Muscle of leg (tissue), 11 donors: ENCODE results near the gene UBP1. TPM values are rescaled to one million over a fixed set of nuclear protein-coding genes. Genes with fewer than 3 reads are reported as not detected.

Source experiments
- DNase-seq: peaks from one replicate; pipeline ENCODE4 v3.0.0; 2013
- H3K27ac ChIP-seq: one replicate; pipeline ENCODE4 v1.5.1; 2013; ENCODE audit warnings: mild to moderate bottlenecking, low read length, control low read depth
- H3K27me3 ChIP-seq: one replicate; pipeline ENCODE4 v1.6.1; 2013; ENCODE audit warnings: low read length; ENCODE audit not compliant: control insufficient read depth, insufficient read depth
- H3K36me3 ChIP-seq: one replicate; pipeline ENCODE4 v1.6.1; 2013; ENCODE audit warnings: low read length; ENCODE audit not compliant: control insufficient read depth, insufficient read depth
- H3K4me1 ChIP-seq: one replicate; pipeline ENCODE4 v1.6.1; 2013; ENCODE audit warnings: low read length; ENCODE audit not compliant: control insufficient read depth, insufficient read depth
- H3K4me3 ChIP-seq: one replicate; pipeline ENCODE4 v1.5.1; 2013; ENCODE audit warnings: low read length, control low read depth
- H3K9me3 ChIP-seq: replicated peaks from 2 replicates; pipeline ENCODE4 v1.6.1; 2013; ENCODE audit warnings: low read depth, low read length; ENCODE audit not compliant: control insufficient read depth
- WGBS: methylation state at CpG from one replicate; pipeline ENCODE4 v1.1.5; 2013; ENCODE audit warnings: missing lambda C conversion rate; ENCODE audit not compliant: insufficient coverage; 5-methylcytosine and 5-hydroxymethylcytosine counted together
- polyA plus RNA-seq, 8 donors: library from polyadenylated mRNA; unstranded; fragments of 120-200 nt; gene quantifications; one replicate each; pipeline versions ENCODE4 v1.2.1 to v1.2.3, GENCODE V29; 2013; ENCODE audit warnings: inconsistent platforms in 1 of 8, low replicate concordance in 1 of 8; ENCODE audit not compliant: insufficient read length in 8 of 8, insufficient read depth in 1 of 8
- total RNA-seq: library from RNA; stranded (reverse); fragments of 120-200 nt; gene quantifications from one replicate; pipeline ENCODE4 v1.2.4, GENCODE V29; 2013

Gene UBP1
- total and polyA plus RNA-seq, 9 donors: 24.6 to 56.9 (median 47.0) TPM

GRCh38 chr3:33394403-33395054 lies 45.7 kb downstream of the UBP1 start:
- WGBS: 100% methylated on average over 1 of the region's 1 CpG
- peaks cover 58% of the 10 kb centered on the region for H3K36me3 ChIP-seq
- H3K27ac ChIP-seq: no peak overlapping the region
- H3K4me3 ChIP-seq: no peak overlapping the region
- no peaks in the 10 kb centered on the region for H3K4me1 ChIP-seq
- H3K27me3 ChIP-seq: no peaks in the 10 kb centered on the region
- DNase-seq: no peak
- no peaks in the 10 kb centered on the region for H3K9me3 ChIP-seq

- 80% methylated on average over 2 of the region's 4 CpGs for WGBS
Measured at GRCh38 chr3:33392703-33393125, 47.5 kb downstream of the UBP1 start.

GRCh38 chr3:33392144-33392543 lies 48.1 kb downstream of the UBP1 start:
- H3K36me3 ChIP-seq: peaks cover 52% of the 10 kb centered on the region
- no peaks in the 10 kb centered on the region for H3K9me3 ChIP-seq
- no peak overlapping the region for H3K4me3 ChIP-seq
- H3K4me1 ChIP-seq: no peaks in the 10 kb centered on the region
- H3K27me3 ChIP-seq: no peaks in the 10 kb centered on the region
- no peak overlapping the region for H3K27ac ChIP-seq
- DNase-seq: no peak
- WGBS: 100% methylated on average over 3 of the region's 4 CpGs

More at GRCh38 chr3:33392703-33393125, 47.5 kb downstream of the UBP1 start:
- no peaks in the 10 kb centered on the region for H3K4me1 ChIP-seq
- H3K27me3 ChIP-seq: no peaks in the 10 kb centered on the region
- peaks cover 51% of the 10 kb centered on the region for H3K36me3 ChIP-seq
- no peak for DNase-seq
- no peaks in the 10 kb centered on the region for H3K9me3 ChIP-seq
- H3K4me3 ChIP-seq: no peak overlapping the region
- no peak overlapping the region for H3K27ac ChIP-seq

- H3K27me3 ChIP-seq: no peaks in the 10 kb centered on the region
- H3K9me3 ChIP-seq: no peaks in the 10 kb centered on the region
- no peak for DNase-seq
- H3K27ac ChIP-seq: no peak overlapping the region
- WGBS: 93% methylated on average over 5 of the region's 8 CpGs
- no peak overlapping the region for H3K4me3 ChIP-seq
- no peaks in the 10 kb centered on the region for H3K4me1 ChIP-seq
- peaks cover 52% of the 10 kb centered on the region for H3K36me3 ChIP-seq
Measured at GRCh38 chr3:33391255-33391995, 48.8 kb downstream of the UBP1 start.

- no peak overlapping the region for H3K4me3 ChIP-seq
- no peaks in the 10 kb centered on the region for H3K27me3 ChIP-seq
- H3K27ac ChIP-seq: no peak overlapping the region
- H3K36me3 ChIP-seq: peaks cover 55% of the 10 kb centered on the region
- WGBS: no CpG with 5 or more reads among the region's 4 CpGs
- H3K9me3 ChIP-seq: no peaks in the 10 kb centered on the region
- DNase-seq: no peak
- H3K4me1 ChIP-seq: no peaks in the 10 kb centered on the region
Measured at GRCh38 chr3:33389908-33390307, 50.3 kb downstream of the UBP1 start.

- no peaks in the 10 kb centered on the region for H3K27me3 ChIP-seq
- no CpG with 5 or more reads among the region's 7 CpGs for WGBS
- H3K27ac ChIP-seq: no peak overlapping the region
- no peak overlapping the region for H3K4me3 ChIP-seq
- DNase-seq: no peak
- no peaks in the 10 kb centered on the region for H3K9me3 ChIP-seq
- peaks cover 64% of the 10 kb centered on the region for H3K36me3 ChIP-seq
- H3K4me1 ChIP-seq: no peaks in the 10 kb centered on the region
Measured at GRCh38 chr3:33388374-33389100, 51.7 kb downstream of the UBP1 start.

GRCh38 chr3:33386631-33387030 lies 53.6 kb downstream of the UBP1 start:
- Histone ChIP-seq H3K36me3 (peaks cover 52% of the 10 kb centered on the region), H3K4me3 (no peak overlapping the region), H3K4me1 (no peaks in the 10 kb centered on the region), H3K27ac (no peak overlapping the region), H3K27me3 (no peaks in the 10 kb centered on the region), H3K9me3 (no peaks in the 10 kb centered on the region)
- no CpG with 5 or more reads among the region's 1 CpG for WGBS
- DNase-seq: no peak

GRCh38 chr3:33385423-33385822 lies 54.8 kb downstream of the UBP1 start:
- 53% methylated on average over 3 of the region's 5 CpGs for WGBS
- no peak overlapping the region for H3K27ac ChIP-seq
- no peaks in the 10 kb centered on the region for H3K27me3 ChIP-seq
- no peaks in the 10 kb centered on the region for H3K9me3 ChIP-seq
- no peak overlapping the region for H3K4me3 ChIP-seq
- no peak for DNase-seq
- H3K4me1 ChIP-seq: no peaks in the 10 kb centered on the region
- H3K36me3 ChIP-seq: peaks cover 45% of the 10 kb centered on the region

- 97% methylated on average over 8 of the region's 12 CpGs for WGBS
- Histone ChIP-seq H3K9me3 (no peaks in the 10 kb centered on the region), H3K36me3 (peaks cover 35% of the 10 kb centered on the region), H3K27ac (no peak overlapping the region), H3K27me3 (no peaks in the 10 kb centered on the region), H3K4me3 (no peak overlapping the region), H3K4me1 (no peaks in the 10 kb centered on the region)
- no peak for DNase-seq
Measured at GRCh38 chr3:33383951-33384350, 56.3 kb downstream of the UBP1 start.

- no peak for DNase-seq
- Histone ChIP-seq H3K4me3 (no peak overlapping the region), H3K27me3 (no peaks in the 10 kb centered on the region), H3K4me1 (no peaks in the 10 kb centered on the region), H3K27ac (no peak overlapping the region), H3K36me3 (peaks cover 30% of the 10 kb centered on the region), H3K9me3 (no peaks in the 10 kb centered on the region)
- WGBS: 92% methylated on average over 2 of the region's 3 CpGs
Measured at GRCh38 chr3:33380653-33381052, 59.6 kb downstream of the UBP1 start.
